Activated CD4-positive, alpha-beta memory T cell treated with anti-CD3 and anti-CD28 coated beads, Interleukin-2, amount 10 ng/mL, durations not matched to agents 7 days and 5 days (primary cell): ENCODE data around the gene SEH1L. TPM values are rescaled to one million over a fixed set of nuclear protein-coding genes. Genes with fewer than 3 reads are reported as not detected.
A peak's percentile ranks its signal among the peaks of the same experiment; 100 is the strongest.
"Not testable (repeated sequence)": the region's sequence is repeated elsewhere in the genome, so short reads cannot be mapped to it uniquely, and the experiment has no call there.

Experiments used
- CTCF ChIA-PET: fragments of 350-600 bp; sonication (Branson Sonifier 250); formaldehyde crosslinking; loops from one replicate; lab custom pipeline; 2021; ENCODE audit warnings: antibody characterized with exemption, inconsistent platforms; lab: Charles Lee
- POLR2A ChIA-PET: fragments of 350-600 bp; sonication (Branson Sonifier 250); formaldehyde crosslinking; loops from one replicate; lab custom pipeline; 2021; ENCODE audit warnings: antibody characterized with exemption; lab: Charles Lee
- DNase-seq: peaks from one replicate; pipeline ENCODE4 v3.0.0-alpha.2; 2020
- H3K27ac Mint-ChIP-seq: one replicate; pipeline ENCODE4 v1.8.0; 2021; ENCODE audit warnings: mild to moderate bottlenecking, mixed read lengths
- H3K27me3 Mint-ChIP-seq: one replicate; pipeline ENCODE4 v1.8.0; 2021; ENCODE audit warnings: mixed read lengths
- H3K36me3 Mint-ChIP-seq: one replicate; pipeline ENCODE4 v1.8.0; 2021; ENCODE audit warnings: low read depth, mixed read lengths
- H3K4me1 Mint-ChIP-seq: one replicate; pipeline ENCODE4 v1.8.0; 2021; ENCODE audit warnings: mixed read lengths
- H3K4me3 Mint-ChIP-seq: one replicate; pipeline ENCODE4 v1.8.0; 2021; ENCODE audit warnings: mild to moderate bottlenecking, mixed read lengths
- H3K9me3 Mint-ChIP-seq: one replicate; pipeline ENCODE4 v1.8.0; 2021; ENCODE audit warnings: mixed read lengths
- total RNA-seq, 2 experiments: library from RNA; stranded (reverse); gene quantifications; one replicate each; pipeline ENCODE4 v1.2.3, GENCODE V29; 2021

SEH1L gene
- total RNA-seq: 10 to 100 TPM; 36.3 to 41.6 TPM

- H3K27me3 Mint-ChIP-seq: no peaks in the 10 kb centered on the region
- peak within 1 kb of the TSS; percentile 96 for H3K4me3 Mint-ChIP-seq
- peaks cover 19% of the 10 kb centered on the region for H3K36me3 Mint-ChIP-seq
- POLR2A ChIA-PET: interaction anchor here (0.9 to 6.0 kb wide), 13 partner anchors 15 to 245 kb away, joined by 3 to 68 read pairs (median 5); partner anchors contain the start of genes CEP192, CEP76, PSMG2 and PTPN2
- peak; percentile 99 for DNase-seq
- H3K9me3 Mint-ChIP-seq: no peaks in the 10 kb centered on the region
- H3K4me1 Mint-ChIP-seq: peaks cover 42% of the 10 kb centered on the region
- CTCF ChIA-PET: interaction anchor here (1.0 to 1.2 kb wide), 2 partner anchors 43 to 570 kb away, joined by 3 to 5 read pairs; partner anchors contain the start of genes AFG3L2 and CEP192
- peak within 1 kb of the TSS; percentile 98 for H3K27ac Mint-ChIP-seq
Measured at GRCh38 chr18:12947285-12948049, at the start of gene SEH1L. SEH1L (plus strand) TSS chr18:12948011; CDS start chr18:12948122, 111 bp downstream.

- H3K27ac Mint-ChIP-seq, H3K9me3 Mint-ChIP-seq, POLR2A ChIA-PET, H3K4me3 Mint-ChIP-seq, H3K36me3 Mint-ChIP-seq, DNase-seq: not testable (repeated sequence)
- CTCF ChIA-PET: interaction anchor here (4.6 kb wide), 1 partner anchor 8 kb away, joined by 24 read pairs; no protein-coding TSS in a partner anchor
- Mint-ChIP-seq H3K27me3 (peaks cover 29% of the 10 kb centered on the region), H3K4me1 (peaks cover 11% of the 10 kb centered on the region)
Measured at GRCh38 chr18:12901208-12901607, 46.6 kb upstream of the SEH1L start.

GRCh38 chr18:12904012-12904516 is 43.7 kb upstream of the SEH1L start:
- ChIA-PET POLR2A (interaction anchor here (0.6 to 1.5 kb wide), 8 partner anchors 11 to 202 kb away, joined by 3 to 5 read pairs (median 3); partner anchors contain the start of genes CEP76, PSMG2 and PTPN2), CTCF (interaction anchor here (0.8 to 4.6 kb wide), 8 partner anchors 9 to 551 kb away, joined by 3 to 24 read pairs (median 4); no protein-coding TSS in a partner anchor)
- no peaks in the 10 kb centered on the region for H3K9me3 Mint-ChIP-seq
- H3K4me3 Mint-ChIP-seq: peak overlapping the region; percentile 52
- DNase-seq: peak; percentile 85
- peaks cover 18% of the 10 kb centered on the region for H3K27me3 Mint-ChIP-seq
- H3K27ac Mint-ChIP-seq: peak overlapping the region; percentile 75
- no peaks in the 10 kb centered on the region for H3K36me3 Mint-ChIP-seq
- H3K4me1 Mint-ChIP-seq: peaks cover 9% of the 10 kb centered on the region

DNA sequence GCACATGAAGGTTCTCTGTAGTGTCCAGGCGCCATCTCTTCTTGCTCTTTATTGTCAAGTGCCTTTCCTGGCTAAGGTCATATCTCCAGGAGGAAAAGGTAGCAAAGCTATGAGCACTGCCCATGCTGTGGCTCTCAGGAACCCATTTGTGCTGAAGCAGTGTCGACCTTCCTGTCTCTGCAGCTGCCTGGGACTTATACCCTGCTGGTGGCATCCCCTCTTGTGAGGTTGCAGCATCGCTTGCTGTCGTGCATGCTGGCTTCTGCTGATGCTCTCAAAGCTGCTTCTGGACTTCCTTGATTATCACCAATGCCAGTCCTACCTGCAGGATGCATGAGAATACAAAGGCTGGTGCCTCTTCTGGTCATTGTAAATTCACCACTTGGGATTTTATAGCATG is 41.7 kb upstream of the SEH1L start:
- Mint-ChIP-seq H3K9me3 (no peaks in the 10 kb centered on the region), H3K36me3 (no peaks in the 10 kb centered on the region), H3K4me1 (peaks cover 14% of the 10 kb centered on the region), H3K4me3 (no peak overlapping the region), H3K27me3 (peaks cover 16% of the 10 kb centered on the region), H3K27ac (no peak overlapping the region)
- CTCF ChIA-PET: interaction anchor here (1.1 to 2.5 kb wide), 2 partner anchors 28 to 179 kb away, joined by 3 to 8 read pairs; no protein-coding TSS in a partner anchor
- POLR2A ChIA-PET: interaction anchor here (0.6 kb wide), 1 partner anchor 529 kb away, joined by 3 read pairs; the partner anchor contains the start of gene AFG3L2
- DNase-seq: no peak

DNA sequence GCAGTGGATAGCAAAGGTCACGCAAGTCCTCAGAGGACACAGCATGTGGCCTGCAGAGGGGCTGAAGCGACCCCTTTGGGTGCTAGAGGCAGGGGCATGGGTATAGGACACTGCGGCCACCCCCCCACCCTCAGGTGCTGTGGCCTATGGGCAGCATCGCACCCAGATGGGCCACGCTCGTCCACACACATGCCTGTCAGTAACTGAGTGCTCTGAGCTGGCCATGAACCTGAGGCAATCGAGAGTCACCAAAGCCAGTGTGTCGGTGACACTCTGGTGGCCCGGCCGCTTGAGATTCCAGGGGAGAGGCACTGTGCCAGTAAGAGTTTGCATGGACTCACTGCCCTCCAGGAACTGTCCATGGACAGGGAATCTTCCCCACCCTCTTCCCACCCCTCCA is 41.0 kb upstream of the SEH1L start:
- Mint-ChIP-seq H3K36me3 (no peaks in the 10 kb centered on the region), H3K27ac (no peak overlapping the region), H3K4me3 (no peak overlapping the region), H3K4me1 (peaks cover 17% of the 10 kb centered on the region), H3K27me3 (peaks cover 15% of the 10 kb centered on the region), H3K9me3 (no peaks in the 10 kb centered on the region)
- no peak for DNase-seq
- ChIA-PET CTCF (interaction anchor here (1.1 to 2.5 kb wide), 4 partner anchors 13 to 179 kb away, joined by 3 to 8 read pairs (median 4); no protein-coding TSS in a partner anchor), POLR2A (no interaction called here)

DNA sequence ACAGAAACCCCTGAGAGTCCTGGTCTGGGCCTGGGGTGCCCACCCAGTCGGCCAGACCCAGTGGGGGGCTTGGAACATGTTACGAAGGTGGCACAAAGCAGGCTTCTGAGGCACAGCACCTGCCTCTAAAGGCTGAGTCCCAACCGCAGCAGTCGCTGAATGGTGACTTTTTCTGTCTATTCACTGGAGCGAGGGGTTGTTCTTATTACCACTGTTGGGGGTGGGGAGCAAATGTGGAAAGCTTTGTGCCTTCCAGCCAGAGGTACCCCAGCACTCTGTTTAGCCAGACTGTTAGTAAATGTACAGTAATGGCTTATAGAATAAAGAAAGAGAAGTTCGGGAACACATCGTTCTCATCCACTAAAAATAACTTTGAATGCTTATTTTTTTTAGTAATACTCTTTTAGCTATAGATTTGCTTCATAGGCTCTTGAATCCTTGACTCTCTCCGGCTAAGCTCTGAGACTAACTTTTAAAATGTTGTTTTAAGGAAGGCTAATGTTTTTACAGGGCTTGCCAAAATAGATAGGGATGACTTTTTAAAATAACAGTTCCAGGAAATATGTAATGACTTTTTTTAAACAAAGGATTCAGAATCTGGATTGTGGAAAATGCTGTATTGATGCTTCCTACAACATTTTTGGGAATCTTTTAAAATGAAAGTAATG is 40.4 kb upstream of the SEH1L start:
- peaks cover 15% of the 10 kb centered on the region for H3K27me3 Mint-ChIP-seq
- ChIA-PET CTCF (interaction anchor here (1.2 to 1.7 kb wide), 2 partner anchors 14 to 164 kb away, joined by 4 read pairs; no protein-coding TSS in a partner anchor), POLR2A (no interaction called here)
- H3K27ac Mint-ChIP-seq: no peak overlapping the region
- H3K36me3 Mint-ChIP-seq: no peaks in the 10 kb centered on the region
- H3K9me3 Mint-ChIP-seq: no peaks in the 10 kb centered on the region
- DNase-seq: no peak
- no peak overlapping the region for H3K4me3 Mint-ChIP-seq
- peaks cover 17% of the 10 kb centered on the region for H3K4me1 Mint-ChIP-seq

DNA sequence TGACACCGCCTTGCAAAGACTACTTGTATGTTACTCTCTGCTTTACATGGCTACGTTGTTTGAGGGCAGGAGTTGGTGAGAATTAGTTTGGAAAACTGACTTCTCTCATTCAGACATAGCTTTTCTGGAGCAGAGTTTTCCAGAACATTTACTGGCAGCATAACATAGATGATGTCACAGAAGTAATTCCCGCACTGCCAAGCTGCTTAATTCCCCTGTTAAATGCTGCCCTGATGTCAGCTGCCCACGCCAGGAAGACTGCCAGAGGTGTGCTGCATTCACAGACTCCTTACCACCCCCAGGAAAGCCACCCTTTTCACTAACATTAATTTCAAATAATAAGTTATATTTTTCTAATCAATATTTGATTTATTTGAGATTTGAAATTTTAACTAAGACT is 39.1 kb upstream of the SEH1L start:
- H3K27ac Mint-ChIP-seq: no peak overlapping the region
- no peak for DNase-seq
- H3K4me1 Mint-ChIP-seq: peaks cover 16% of the 10 kb centered on the region
- H3K4me3 Mint-ChIP-seq: no peak overlapping the region
- POLR2A ChIA-PET: interaction anchor here (1.0 kb wide), 1 partner anchor 26 kb away, joined by 3 read pairs; no protein-coding TSS in a partner anchor
- CTCF ChIA-PET: no interaction called here
- peaks cover 4% of the 10 kb centered on the region for H3K9me3 Mint-ChIP-seq
- H3K36me3 Mint-ChIP-seq: peaks cover 3% of the 10 kb centered on the region
- peaks cover 18% of the 10 kb centered on the region for H3K27me3 Mint-ChIP-seq

GRCh38 chr18:12911025-12911928 is 36.5 kb upstream of the SEH1L start:
- Mint-ChIP-seq H3K27me3 (peaks cover 21% of the 10 kb centered on the region), H3K4me3 (peak overlapping the region; percentile 32), H3K9me3 (peaks cover 5% of the 10 kb centered on the region), H3K27ac (no peak overlapping the region), H3K36me3 (peaks cover 5% of the 10 kb centered on the region), H3K4me1 (peaks cover 10% of the 10 kb centered on the region)
- ChIA-PET CTCF (no interaction called here), POLR2A (interaction anchor here (0.6 to 2.4 kb wide), 4 partner anchors 10 to 209 kb away, joined by 3 to 10 read pairs (median 4); partner anchors contain the start of genes CEP76 and PSMG2)
- DNase-seq: peak; percentile 56

DNA sequence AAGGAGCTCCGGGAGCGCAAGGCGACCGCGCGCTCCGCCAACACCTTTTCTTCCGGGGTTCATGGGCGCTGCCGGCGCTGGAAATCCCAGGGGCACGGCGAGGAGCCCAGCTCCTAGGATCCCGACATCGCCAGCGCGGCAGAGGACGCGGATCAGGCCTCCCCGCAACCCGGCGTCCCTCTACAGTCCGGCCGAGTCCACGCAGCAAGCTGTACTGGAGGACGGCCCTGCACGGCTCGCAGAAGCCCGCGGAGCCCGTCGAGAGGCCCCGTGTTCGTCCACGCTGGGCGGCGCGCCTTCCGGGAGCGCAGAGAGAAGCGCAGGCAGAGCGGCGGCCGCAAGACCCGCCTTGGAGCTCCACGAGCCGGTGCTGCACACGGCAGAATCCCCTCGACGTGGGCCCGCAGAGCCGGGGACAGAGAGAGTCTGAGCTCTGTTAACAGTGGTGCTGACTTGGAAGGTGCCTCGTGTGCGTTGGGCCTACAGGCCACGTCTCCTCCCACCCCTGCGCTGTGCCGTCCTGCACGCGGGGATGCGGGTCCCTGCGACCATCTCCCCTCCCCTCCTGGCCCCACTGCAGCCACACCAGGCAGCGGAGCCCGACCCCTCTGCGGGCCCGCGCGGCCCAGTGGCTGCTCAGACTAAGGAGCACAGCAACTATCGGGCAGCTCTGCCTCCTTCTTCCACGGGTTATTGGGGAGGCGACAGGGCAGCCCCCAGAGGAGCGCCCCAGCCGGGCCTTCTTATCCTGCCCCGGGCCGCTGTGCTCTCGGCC is 35.7 kb upstream of the SEH1L start:
- Mint-ChIP-seq H3K27me3 (peaks cover 19% of the 10 kb centered on the region), H3K4me1 (peaks cover 10% of the 10 kb centered on the region), H3K27ac (no peak overlapping the region), H3K9me3 (peaks cover 5% of the 10 kb centered on the region), H3K36me3 (peaks cover 5% of the 10 kb centered on the region), H3K4me3 (no peak overlapping the region)
- no peak for DNase-seq
- ChIA-PET CTCF (no interaction called here), POLR2A (interaction anchor here (1.6 to 2.4 kb wide), 2 partner anchors 9 to 72 kb away, joined by 3 to 10 read pairs; no protein-coding TSS in a partner anchor)

GRCh38 chr18:12921178-12921577 is 26.6 kb upstream of the SEH1L start:
- peak; percentile 27 for DNase-seq
- ChIA-PET CTCF (interaction anchor here (0.8 to 3.0 kb wide), 5 partner anchors 13 to 194 kb away, joined by 3 to 16 read pairs (median 4); no protein-coding TSS in a partner anchor), POLR2A (interaction anchor here (0.8 to 2.8 kb wide), 5 partner anchors 9 to 220 kb away, joined by 3 to 10 read pairs (median 4); partner anchors contain the start of gene CEP76)
- no peaks in the 10 kb centered on the region for H3K9me3 Mint-ChIP-seq
- no peaks in the 10 kb centered on the region for H3K36me3 Mint-ChIP-seq
- peak overlapping the region; percentile 4 for H3K4me3 Mint-ChIP-seq
- peaks cover 17% of the 10 kb centered on the region for H3K27me3 Mint-ChIP-seq
- peaks cover 14% of the 10 kb centered on the region for H3K4me1 Mint-ChIP-seq
- peak overlapping the region; percentile 10 for H3K27ac Mint-ChIP-seq

GRCh38 chr18:12922266-12922665 is 25.5 kb upstream of the SEH1L start:
- Mint-ChIP-seq H3K27ac (no peak overlapping the region), H3K27me3 (peaks cover 17% of the 10 kb centered on the region), H3K4me3 (no peak overlapping the region), H3K36me3 (no peaks in the 10 kb centered on the region), H3K9me3 (no peaks in the 10 kb centered on the region), H3K4me1 (peaks cover 14% of the 10 kb centered on the region)
- no peak for DNase-seq
- ChIA-PET CTCF (interaction anchor here (0.8 to 3.0 kb wide), 5 partner anchors 8 to 177 kb away, joined by 3 to 16 read pairs (median 3); no protein-coding TSS in a partner anchor), POLR2A (interaction anchor here (0.8 to 2.8 kb wide), 5 partner anchors 11 to 221 kb away, joined by 4 to 10 read pairs (median 4); partner anchors contain the start of genes CEP76 and SEH1L)
